ENCODE measurements around the gene GRID1. TPM values are rescaled to one million over a fixed set of nuclear protein-coding genes. Genes with fewer than 3 reads are reported as not detected.

Gene GRID1
- total RNA-seq, 1 experiment from 2014 or later = 0.31 TPM

DNA sequence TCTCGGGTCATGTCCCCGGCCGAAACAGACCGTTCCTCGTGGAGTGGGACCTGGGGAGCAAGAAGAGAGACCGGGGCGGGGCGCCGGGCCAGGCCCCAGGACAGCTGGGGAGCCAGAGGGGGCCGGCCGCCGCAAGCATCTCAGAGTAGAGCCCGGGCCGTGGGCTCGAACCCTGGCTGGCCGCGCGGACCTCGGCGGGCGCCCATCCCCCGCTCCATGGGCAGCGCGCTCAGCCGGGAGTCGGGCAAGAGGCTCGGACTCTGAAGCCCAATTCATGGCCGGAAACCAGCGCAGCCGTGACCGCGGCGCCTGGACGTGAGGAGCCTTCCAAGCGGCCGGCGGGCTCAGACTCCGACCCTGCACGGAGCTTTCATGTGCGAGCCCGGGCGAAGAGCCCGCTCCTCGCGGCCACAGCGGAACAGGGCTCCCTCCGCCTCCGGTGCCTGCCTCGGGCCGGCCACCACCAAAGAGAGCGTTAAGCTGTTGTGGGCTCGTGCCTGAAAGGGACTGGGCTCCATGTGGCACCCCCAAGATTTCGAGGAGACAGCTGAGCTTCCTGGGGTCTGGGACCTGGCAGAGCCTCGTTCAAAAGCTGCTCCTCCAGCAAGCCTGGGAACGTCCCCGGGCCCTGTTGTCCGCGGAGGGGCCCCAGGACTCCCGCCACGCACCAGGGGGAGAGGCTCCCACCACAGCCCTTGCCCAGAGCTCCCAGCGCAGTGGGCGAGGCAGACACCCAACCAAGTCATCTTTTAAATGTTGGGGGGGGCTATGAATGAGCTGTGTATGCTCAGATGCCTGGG is 757 bp upstream of the GRID1 start:
- no peaks in the 10 kb centered on the region for H3K36me3 ChIP-seq (replicated peaks; ENCODE audit: control insufficient read depth, insufficient read depth, low read length)
- peak overlapping the region; percentile 47 for H3K4me3 ChIP-seq (ENCODE audit: insufficient read depth, low read depth, low read length)

DNA sequence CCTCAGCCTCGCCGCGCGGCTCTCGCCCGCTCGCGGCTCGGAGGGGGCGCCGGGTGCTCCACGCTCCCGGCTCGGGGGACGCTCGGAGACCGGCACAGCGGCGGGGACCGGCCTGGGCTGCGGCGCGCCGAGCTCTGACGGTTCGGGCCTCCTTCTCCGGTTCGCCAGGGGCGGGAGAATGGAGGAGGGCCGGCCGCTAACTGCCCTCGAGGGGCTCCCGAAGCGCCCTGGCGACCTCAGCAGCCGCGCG is 232 bp upstream of the GRID1 start:
- Histone ChIP-seq H3K4me3 (ENCODE audit: insufficient read depth, low read depth, low read length) (peak overlapping the region; percentile 47), H3K27me3 (ENCODE audit: control insufficient read depth, insufficient read depth, low read length) (peaks cover 91% of the 10 kb centered on the region), H3K36me3 (replicated peaks; ENCODE audit: control insufficient read depth, insufficient read depth, low read length) (no peaks in the 10 kb centered on the region)
- no peak for DNase-seq

More for the DNA sequence above, 757 bp upstream of the GRID1 start:
- peaks cover 91% of the 10 kb centered on the region for H3K27me3 ChIP-seq (ENCODE audit: control insufficient read depth, insufficient read depth, low read length)
- DNase-seq = peak; percentile 85

DNA sequence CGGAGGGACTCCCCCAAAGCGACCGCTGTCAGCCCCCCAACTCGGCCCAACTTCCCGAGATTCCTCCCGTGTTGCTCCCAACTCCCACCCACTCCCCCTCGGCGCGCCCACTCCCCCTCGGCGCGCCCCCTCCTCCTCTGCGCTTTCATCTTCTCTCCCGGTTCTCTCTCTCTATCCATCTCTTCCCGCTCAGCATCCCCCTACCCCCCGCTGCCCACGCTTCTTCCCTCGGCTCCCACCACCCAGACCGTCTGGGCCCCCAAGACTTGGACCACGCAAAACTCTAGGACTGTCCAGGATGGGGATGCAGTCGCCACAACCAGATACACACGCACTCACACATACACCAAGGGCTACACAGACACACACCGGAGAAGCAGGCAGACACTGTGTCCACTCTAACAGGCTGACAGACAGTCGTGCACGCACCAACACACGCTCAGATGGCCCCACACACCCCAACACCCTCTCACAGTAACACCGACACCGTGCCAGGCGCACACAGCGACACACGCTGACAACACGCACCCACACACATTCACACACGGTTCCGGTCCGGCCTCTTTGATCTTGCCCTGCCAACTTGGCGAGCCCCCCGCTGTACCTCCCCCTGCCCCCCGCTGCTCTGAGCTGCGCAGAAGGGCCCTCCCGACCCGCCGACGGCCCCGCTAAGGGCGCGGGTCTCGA is 1.1 kb downstream of the GRID1 start:
- peak; percentile 76 for DNase-seq
- H3K4me3 ChIP-seq (ENCODE audit: insufficient read depth, low read depth, low read length) = peak overlapping the region; percentile 33; the same call in 1 of the 2 replicates

DNA sequence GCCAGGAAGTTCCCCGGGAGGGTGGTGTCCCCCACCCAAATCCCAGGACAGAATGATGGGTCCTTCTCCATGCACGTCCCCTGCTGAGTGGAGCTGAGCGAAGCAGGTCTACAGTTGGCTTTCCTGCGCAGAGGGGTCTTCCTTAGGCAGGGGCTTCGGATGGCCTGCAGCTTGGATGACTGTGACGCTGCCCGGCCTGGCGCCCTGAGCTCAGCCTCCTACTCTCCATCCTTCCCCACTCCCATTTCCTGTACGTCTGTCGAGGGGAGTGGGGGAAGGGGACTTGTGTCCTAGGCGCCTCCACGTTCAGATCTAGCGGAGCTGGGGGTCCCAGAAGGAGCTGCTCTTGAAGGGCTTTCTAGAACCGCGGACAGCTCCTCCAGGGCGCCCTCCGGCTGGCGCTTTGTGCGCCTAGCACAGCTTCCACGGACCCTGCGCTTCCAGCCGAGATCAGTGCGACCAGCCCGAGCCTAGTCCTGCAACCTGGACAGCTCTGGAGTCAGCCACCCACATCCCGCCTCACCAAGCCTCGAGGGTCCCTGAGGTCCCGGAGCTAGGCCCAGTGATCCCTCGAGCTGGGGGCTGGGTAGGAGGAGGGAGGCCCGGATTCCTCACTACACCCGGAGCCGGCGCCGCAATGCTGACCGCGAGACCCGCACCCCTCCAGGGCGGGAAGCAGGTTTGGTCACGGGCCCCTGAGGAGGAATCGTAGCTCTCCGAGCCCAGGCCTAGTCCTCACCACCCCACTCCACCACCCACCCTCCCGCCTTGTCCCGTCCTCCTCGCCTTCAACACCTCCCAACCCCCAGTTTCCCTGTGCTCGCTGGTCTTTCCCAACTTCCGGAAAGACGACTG is 1.9 kb downstream of the GRID1 start:
- H3K4me3 ChIP-seq (ENCODE audit: insufficient read depth, low read depth, low read length) = peak overlapping the region; percentile 19
- H3K27me3 ChIP-seq (ENCODE audit: control insufficient read depth, insufficient read depth, low read length) = peaks cover 87% of the 10 kb centered on the region
- H3K36me3 ChIP-seq (replicated peaks; ENCODE audit: control insufficient read depth, insufficient read depth, low read length) = no peaks in the 10 kb centered on the region
- DNase-seq = peak; percentile 89

More for the DNA sequence above, 1.1 kb downstream of the GRID1 start:
- Histone ChIP-seq H3K36me3 (replicated peaks; ENCODE audit: control insufficient read depth, insufficient read depth, low read length) (no peaks in the 10 kb centered on the region), H3K27me3 (ENCODE audit: control insufficient read depth, insufficient read depth, low read length) (peaks cover 93% of the 10 kb centered on the region)

DNA sequence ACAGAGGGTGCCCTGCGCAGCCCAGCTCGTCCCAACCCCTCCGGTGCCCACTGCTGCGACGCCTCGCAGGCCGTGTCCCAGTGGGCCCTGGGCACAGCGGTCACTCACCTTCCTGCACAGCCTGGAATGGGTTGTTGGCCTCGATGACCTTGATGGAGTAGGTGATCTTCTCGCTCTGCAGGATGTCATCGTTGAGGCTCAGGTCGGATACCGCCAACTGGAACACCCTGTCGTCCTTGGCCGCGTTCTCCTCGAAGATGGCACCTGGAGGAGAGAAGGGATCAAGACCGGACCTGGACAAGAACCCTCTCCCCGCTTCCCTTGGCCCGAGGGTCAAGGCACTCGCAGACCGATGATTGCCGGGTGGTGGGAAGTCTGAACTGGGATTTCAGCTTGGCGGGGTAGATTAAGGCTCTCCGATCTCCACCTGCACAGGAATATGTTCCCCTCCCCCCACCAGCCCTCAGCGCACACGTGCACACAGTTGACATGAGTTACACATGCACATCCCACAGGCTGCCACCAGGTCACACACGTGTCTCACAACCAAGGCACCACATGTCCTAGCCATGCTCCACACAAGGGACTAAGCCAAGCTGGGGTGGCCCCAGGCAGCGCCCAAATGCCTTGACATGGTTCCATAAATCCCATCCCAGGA is 2.6 kb downstream of the GRID1 start:
- no peak for DNase-seq
- Histone ChIP-seq H3K27me3 (ENCODE audit: control insufficient read depth, insufficient read depth, low read length) (peaks cover 79% of the 10 kb centered on the region), H3K36me3 (replicated peaks; ENCODE audit: control insufficient read depth, insufficient read depth, low read length) (no peaks in the 10 kb centered on the region), H3K4me3 (ENCODE audit: insufficient read depth, low read depth, low read length) (peak overlapping the region; percentile 47; the same call in 1 of the 2 replicates)

DNA sequence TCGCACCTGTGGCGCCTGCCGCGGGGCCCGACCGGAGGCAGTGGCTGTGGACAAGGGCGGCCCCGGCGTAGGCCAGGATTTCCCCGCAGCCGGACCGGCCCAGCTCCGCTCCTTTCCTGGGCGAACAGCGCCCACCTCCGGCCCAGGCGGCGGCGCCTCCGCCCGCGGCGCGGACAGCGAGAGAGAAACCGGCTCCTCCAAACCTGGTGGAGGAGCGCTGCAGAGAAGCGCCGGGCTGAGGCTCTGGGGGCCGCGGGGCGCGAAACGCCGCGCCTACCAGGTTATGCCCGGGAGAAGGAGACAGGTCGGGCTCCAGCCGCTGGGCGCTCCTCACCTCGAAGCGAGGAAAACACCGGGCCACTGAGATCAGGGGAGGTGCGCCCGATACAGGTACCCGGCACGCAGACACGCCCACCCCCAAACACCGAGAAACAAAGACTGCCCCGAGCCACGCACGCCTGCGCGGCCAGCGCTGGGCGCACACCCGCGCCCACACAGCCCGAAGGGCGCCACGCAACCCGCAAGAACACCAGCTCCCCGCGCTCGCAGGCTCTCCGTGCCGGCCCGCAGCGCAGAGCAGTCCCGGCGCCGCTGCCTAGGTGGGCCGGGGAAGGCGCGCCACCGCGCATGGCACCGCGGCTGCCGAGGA is 3.3 kb downstream of the GRID1 start:
- peak; percentile 94 for DNase-seq
- Histone ChIP-seq H3K4me3 (ENCODE audit: insufficient read depth, low read depth, low read length) (peak overlapping the region; percentile 47), H3K27me3 (ENCODE audit: control insufficient read depth, insufficient read depth, low read length) (peaks cover 73% of the 10 kb centered on the region), H3K36me3 (replicated peaks; ENCODE audit: control insufficient read depth, insufficient read depth, low read length) (no peaks in the 10 kb centered on the region)

DNA sequence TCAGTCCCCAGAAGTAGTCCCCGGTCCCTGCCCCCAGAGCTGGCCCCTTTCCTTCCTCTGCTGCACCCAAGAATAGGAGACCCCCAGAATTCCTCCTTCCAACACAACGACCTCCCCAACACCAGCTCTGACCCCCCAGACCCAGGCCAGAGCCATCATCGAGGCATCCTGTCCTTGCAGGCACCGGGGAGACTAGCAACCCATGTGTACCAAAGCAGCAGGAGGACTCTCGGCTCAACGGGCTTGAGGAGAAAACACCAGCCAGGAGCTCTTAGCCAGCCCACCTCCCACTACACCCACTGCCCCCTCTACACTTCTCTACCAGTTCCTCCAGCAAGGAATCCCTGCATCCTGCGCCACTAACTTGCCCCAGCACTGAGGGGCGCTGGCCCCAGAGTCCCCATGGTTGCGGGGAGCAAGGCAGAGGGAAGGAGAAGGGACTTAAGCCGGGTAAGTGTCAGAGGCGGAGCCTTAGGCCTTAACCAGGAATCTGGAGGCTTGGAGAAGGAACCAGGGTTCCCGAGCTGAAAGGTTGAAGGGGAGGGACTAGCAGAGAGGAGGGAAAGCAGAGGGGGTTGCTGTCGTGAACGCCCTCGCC is 3.9 kb downstream of the GRID1 start:
- peak overlapping the region; percentile 47 for H3K4me3 ChIP-seq (ENCODE audit: insufficient read depth, low read depth, low read length)
- no peak for DNase-seq
- H3K27me3 ChIP-seq (ENCODE audit: control insufficient read depth, insufficient read depth, low read length) = peaks cover 66% of the 10 kb centered on the region
- H3K36me3 ChIP-seq (replicated peaks; ENCODE audit: control insufficient read depth, insufficient read depth, low read length) = no peaks in the 10 kb centered on the region

DNA sequence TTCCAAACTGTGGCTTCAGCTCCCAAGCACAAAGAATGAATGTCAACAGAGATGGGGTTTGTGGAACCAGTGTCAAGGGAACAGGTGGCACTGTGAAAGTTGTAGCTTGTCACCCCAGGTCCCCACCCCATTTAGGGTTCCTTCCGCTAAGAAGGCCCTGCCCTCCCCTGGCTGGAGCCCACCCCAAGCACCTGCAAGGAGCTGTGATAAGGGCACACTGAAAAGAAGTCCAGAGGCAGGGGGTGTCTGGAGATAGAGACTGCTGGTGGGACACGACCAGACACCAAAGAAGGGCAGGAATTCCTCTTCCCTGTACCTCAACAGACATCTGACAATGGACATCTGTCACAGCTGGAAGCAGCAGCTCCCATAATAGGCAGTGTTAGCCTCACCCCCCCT is 4.5 kb downstream of the GRID1 start:
- Histone ChIP-seq H3K36me3 (replicated peaks; ENCODE audit: control insufficient read depth, insufficient read depth, low read length) (no peaks in the 10 kb centered on the region), H3K27me3 (ENCODE audit: control insufficient read depth, insufficient read depth, low read length) (peaks cover 63% of the 10 kb centered on the region)
- no peak for DNase-seq

DNA sequence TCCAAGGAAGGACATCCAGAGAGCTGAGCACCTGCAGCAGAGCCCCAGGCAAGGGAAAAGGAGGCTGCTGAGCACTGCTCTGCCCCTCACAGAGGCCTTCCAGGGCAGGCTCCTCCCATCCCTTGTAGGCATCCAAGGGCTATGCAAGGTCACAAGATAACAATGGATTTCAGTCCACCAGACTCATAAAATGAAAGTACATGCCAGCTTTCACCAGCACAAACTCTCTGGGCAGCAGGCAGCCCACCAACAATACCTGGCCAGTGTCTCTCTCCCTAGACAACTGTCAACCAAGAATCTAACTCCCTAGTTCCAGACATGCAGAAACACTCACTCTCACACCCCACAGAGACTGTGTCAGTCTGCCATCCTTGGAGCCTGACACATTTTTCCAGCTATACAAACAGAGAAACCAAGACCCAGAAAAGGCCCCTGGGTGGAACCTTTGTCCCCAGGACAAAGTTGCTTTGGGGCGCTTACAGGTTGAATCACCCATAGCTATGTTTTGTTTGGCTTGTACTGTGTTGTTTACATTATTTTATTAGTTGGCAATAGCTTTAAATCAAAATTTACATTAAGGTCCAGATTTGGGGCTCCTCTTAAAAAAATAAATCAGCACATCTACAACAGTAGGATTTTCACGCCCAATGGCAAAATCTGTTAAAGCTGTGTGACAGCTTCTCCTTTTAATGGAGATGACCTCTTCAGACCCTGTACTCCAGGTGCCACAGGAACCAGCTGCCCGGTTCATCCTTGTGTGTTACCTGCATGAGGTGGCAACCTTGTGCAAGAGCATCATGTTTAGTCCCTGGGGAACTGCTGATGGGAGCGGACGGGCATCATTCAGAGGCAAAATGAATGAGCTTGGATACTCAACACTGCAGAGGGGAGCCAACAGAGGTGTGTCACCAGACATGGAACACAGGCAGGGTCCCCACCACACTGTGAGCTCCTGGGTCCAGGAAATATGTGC is 5.2 kb downstream of the GRID1 start:
- Histone ChIP-seq H3K36me3 (replicated peaks; ENCODE audit: control insufficient read depth, insufficient read depth, low read length) (no peaks in the 10 kb centered on the region), H3K4me3 (ENCODE audit: insufficient read depth, low read depth, low read length) (no peak overlapping the region), H3K27me3 (ENCODE audit: control insufficient read depth, insufficient read depth, low read length) (peaks cover 59% of the 10 kb centered on the region)
- no peak for DNase-seq

More for the DNA sequence above, 4.5 kb downstream of the GRID1 start:
- H3K4me3 ChIP-seq (ENCODE audit: insufficient read depth, low read depth, low read length) = no peak overlapping the region

DNA sequence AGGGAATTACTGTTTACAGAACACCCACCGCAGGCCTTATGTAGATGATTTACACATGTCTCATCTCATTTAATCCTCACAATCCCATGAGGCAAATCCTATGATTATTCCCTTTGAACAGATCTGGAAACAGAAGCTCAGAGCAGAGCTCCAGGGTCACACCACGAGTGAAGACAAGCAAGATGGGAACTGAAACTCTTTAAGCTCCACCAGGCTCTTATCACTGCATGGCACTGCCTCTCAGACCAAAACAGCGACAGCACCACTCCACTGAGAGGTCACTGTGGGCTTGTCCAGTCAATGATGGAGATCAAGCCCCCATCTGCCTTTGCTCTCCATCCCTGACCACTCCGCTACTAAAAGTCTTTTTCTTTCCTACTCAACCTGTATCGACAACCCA is 5.9 kb downstream of the GRID1 start:
- H3K36me3 ChIP-seq (replicated peaks; ENCODE audit: control insufficient read depth, insufficient read depth, low read length) = no peaks in the 10 kb centered on the region
- no peak for DNase-seq
- no peak overlapping the region for H3K4me3 ChIP-seq (ENCODE audit: insufficient read depth, low read depth, low read length)
- peaks cover 52% of the 10 kb centered on the region for H3K27me3 ChIP-seq (ENCODE audit: control insufficient read depth, insufficient read depth, low read length)

DNA sequence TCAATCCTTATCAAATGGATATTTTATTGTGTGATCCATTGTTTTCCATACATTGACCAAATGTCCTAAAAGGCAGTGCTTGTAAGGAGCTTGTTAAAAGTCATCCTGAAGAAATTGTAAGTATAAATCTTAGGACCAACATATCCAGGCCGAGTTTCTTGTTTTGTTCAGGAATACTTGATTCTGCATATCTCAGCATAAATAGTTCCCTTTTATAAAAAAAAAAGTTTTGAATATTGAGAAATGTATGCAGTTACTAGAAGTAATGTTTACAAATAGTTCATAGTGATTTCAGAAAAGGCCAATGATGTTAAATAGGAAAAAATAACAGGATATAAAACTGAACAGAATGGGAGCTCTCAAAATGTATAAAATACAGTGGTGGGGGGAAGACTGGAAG is 6.6 kb downstream of the GRID1 start:
- Histone ChIP-seq H3K4me3 (ENCODE audit: insufficient read depth, low read depth, low read length) (no peak overlapping the region), H3K36me3 (replicated peaks; ENCODE audit: control insufficient read depth, insufficient read depth, low read length) (no peaks in the 10 kb centered on the region), H3K27me3 (ENCODE audit: control insufficient read depth, insufficient read depth, low read length) (peaks cover 45% of the 10 kb centered on the region)
- DNase-seq = no peak

DNA sequence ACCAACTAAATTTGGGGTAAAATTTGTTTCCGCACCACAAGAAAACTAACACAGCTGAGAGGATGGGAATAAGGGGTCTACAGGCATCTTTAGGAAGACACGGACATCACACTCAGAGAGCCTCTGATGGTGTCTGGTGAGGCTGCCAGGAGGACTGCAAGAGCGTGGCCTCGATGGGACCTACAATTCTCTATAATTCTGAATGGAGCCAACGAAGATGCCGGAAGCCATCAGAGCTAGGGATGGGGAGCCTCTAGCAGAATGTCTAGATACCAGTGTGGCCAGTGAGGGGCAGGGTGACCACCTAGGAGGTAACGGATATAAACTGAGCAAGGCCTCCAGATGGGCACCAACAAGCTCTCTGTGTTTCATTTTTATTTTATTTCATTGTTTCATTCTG is 7.5 kb downstream of the GRID1 start:
- no peak for DNase-seq
- Histone ChIP-seq H3K4me3 (ENCODE audit: insufficient read depth, low read depth, low read length) (no peak overlapping the region), H3K36me3 (replicated peaks; ENCODE audit: control insufficient read depth, insufficient read depth, low read length) (no peaks in the 10 kb centered on the region), H3K27me3 (ENCODE audit: control insufficient read depth, insufficient read depth, low read length) (peaks cover 37% of the 10 kb centered on the region)

DNA sequence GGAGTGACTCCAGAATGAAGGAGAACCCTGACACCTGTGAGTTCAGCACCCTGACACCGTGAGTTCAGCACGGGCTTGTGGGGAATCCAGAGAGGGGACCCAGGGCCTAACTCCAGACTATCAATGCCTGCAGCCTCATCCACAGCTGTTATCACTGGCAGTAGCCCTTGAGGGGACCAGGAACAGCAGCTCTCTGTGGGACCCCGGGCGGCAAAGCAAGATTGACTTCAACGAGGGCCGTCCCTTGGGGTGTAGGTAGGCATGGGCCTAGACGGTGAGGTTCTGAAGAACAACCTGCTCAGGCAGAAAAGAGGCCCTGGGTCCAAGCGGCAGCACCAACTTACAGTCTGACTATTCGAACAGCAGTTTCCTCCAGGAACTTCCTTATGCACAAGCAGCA is 8.9 kb downstream of the GRID1 start:
- no peak overlapping the region for H3K4me3 ChIP-seq (ENCODE audit: insufficient read depth, low read depth, low read length)
- DNase-seq = no peak
- H3K27me3 ChIP-seq (ENCODE audit: control insufficient read depth, insufficient read depth, low read length) = peaks cover 23% of the 10 kb centered on the region
- no peaks in the 10 kb centered on the region for H3K36me3 ChIP-seq (replicated peaks; ENCODE audit: control insufficient read depth, insufficient read depth, low read length)
